Mesendoderm (in vitro differentiated cells): ENCODE results near the gene LRRTM2.

ENCODE experiments used
- DNase-seq: peaks from one replicate; pipeline ENCODE4 v3.0.0; 2013
- H2AK5ac ChIP-seq: 2 replicates; pipeline ENCODE4 v1.6.1; 2013; ENCODE audit warnings: low read length, inconsistent platforms
- H2BK120ac ChIP-seq: 2 replicates; pipeline ENCODE4 v1.6.1; 2013; ENCODE audit warnings: low read depth, mild to moderate bottlenecking, low read length, moderate library complexity, mixed read lengths
- H2BK15ac ChIP-seq: replicated peaks from 2 replicates; pipeline ENCODE4 v1.6.1; 2013; ENCODE audit warnings: low read depth, mild to moderate bottlenecking, moderate library complexity
- H2BK5ac ChIP-seq: 2 replicates; pipeline ENCODE4 v1.6.1; 2013; ENCODE audit warnings: low read length, inconsistent platforms
- H3K18ac ChIP-seq: 2 replicates; pipeline ENCODE4 v1.6.1; 2013; ENCODE audit warnings: mild to moderate bottlenecking, low read length, mixed read lengths
- H3K23ac ChIP-seq: one replicate; pipeline ENCODE4 v1.6.1; 2013; ENCODE audit warnings: low read length
- H3K27ac ChIP-seq: 2 replicates; pipeline ENCODE4 v1.5.1; 2013; ENCODE audit warnings: low read depth, mild to moderate bottlenecking, inconsistent platforms, low read length, moderate library complexity
- H3K27me3 ChIP-seq: 2 replicates; pipeline ENCODE4 v1.6.1; 2013; ENCODE audit warnings: low read length, control low read depth, mild to moderate bottlenecking, inconsistent platforms; ENCODE audit not compliant: insufficient read depth, poor library complexity
- H3K36me3 ChIP-seq: 2 replicates; pipeline ENCODE4 v1.6.1; 2013; ENCODE audit warnings: low read length, inconsistent platforms; ENCODE audit not compliant: control insufficient read depth, insufficient read depth
- H3K4ac ChIP-seq: one replicate; pipeline ENCODE4 v1.6.1; 2013; ENCODE audit warnings: low read depth, mild to moderate bottlenecking, low read length, moderate library complexity
- H3K4me1 ChIP-seq: 2 replicates; pipeline ENCODE4 v1.6.1; 2013; ENCODE audit warnings: low read depth, low read length, inconsistent platforms; ENCODE audit not compliant: control insufficient read depth
- H3K4me2 ChIP-seq: 2 replicates; pipeline ENCODE4 v1.6.1; 2013; ENCODE audit warnings: low read length
- H3K4me3 ChIP-seq: 2 replicates; pipeline ENCODE4 v1.5.1; 2013; ENCODE audit warnings: mild to moderate bottlenecking, low read length
- H3K56ac ChIP-seq: one replicate; pipeline ENCODE4 v1.6.1; 2013; ENCODE audit warnings: low read length
- H3K79me1 ChIP-seq: 2 replicates; pipeline ENCODE4 v1.6.1; 2013; ENCODE audit warnings: low read length, inconsistent platforms
- H3K79me2 ChIP-seq: 2 replicates; pipeline ENCODE4 v1.6.1; 2013; ENCODE audit warnings: mild to moderate bottlenecking, low read length; ENCODE audit not compliant: control insufficient read depth, insufficient read depth
- H3K9ac ChIP-seq: 2 replicates; pipeline ENCODE4 v1.6.1; 2013; ENCODE audit warnings: low read length, inconsistent platforms
- H4K5ac ChIP-seq: one replicate; pipeline ENCODE4 v1.6.1; 2013; ENCODE audit warnings: low read length
- H4K8ac ChIP-seq: one replicate; pipeline ENCODE4 v1.6.1; 2013; ENCODE audit warnings: low read depth, mild to moderate bottlenecking, control low read depth, low read length, moderate library complexity
- WGBS: extraction: QIAGEN DNeasy Blood & Tissue Kit; methylation state at CpG from one replicate; pipeline ENCODE4 v1.1.7; 2013; ENCODE audit warnings: low lambda C conversion rate, missing lambda C conversion rate; ENCODE audit not compliant: insufficient coverage; ENCODE audit errors: extremely low coverage; 5-methylcytosine and 5-hydroxymethylcytosine counted together

The LRRTM2 gene

DNA sequence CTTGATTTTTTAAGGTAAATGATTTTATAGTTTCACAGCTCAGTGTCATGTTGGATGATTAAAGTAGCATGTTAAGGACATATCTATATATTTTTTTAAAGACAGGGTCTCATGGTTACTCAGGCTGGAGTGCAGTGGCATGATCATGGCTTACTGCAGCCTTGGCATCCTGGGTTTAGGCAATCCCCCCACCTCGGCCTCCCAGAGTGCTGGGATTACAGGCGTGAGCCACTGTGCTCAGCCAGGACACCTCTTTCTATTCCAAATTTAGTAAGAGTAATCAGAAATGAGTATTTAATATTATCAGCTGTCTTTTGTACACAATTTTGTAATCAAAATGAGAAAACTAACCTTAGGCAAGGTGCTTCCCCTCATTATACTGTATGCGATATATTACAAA, 38.6 kb upstream of the LRRTM2 start:
- Histone ChIP-seq H3K18ac (no peak overlapping the region), H3K4me1 (no peaks in the 10 kb centered on the region), H4K8ac (no peak overlapping the region), H3K79me2 (no peaks in the 10 kb centered on the region), H3K27me3 (no peaks in the 10 kb centered on the region), H3K27ac (no peak overlapping the region), H2BK15ac (no peak overlapping the region), H2AK5ac (no peak overlapping the region), H3K4me2 (no peak overlapping the region), H3K4ac (no peak overlapping the region), H2BK5ac (no peak overlapping the region), H3K9ac (no peak overlapping the region), H4K5ac (no peak overlapping the region), H3K79me1 (no peaks in the 10 kb centered on the region), H3K4me3 (no peak overlapping the region), H2BK120ac (no peak overlapping the region), H3K23ac (no peak overlapping the region), H3K36me3 (peaks cover 2% of the 10 kb centered on the region), H3K56ac (no peak overlapping the region)
- DNase-seq, result no peak
- WGBS, result no CpG with 5 or more reads among the region's 3 CpGs

DNA sequence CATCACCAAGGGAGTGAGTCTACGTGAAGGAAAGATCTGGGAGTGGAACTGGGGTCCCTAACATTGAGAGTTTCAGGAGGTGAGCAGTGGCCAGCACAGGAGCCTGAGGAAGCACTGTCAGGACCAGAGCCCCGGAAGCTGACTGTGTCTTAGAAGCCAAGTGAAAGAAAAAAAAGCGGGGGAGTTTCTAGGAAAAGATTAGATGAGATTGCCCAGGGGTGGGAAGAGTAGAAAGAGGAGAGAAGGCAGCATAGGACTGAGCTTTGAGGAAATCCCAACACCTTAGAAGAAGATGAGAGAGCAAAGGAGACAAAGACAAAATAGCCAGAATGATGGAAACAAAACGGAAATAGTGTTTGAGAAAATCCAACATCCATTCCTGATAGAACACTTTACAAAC, 37.0 kb upstream of the LRRTM2 start:
- no peak overlapping the region for H2AK5ac ChIP-seq
- no peak overlapping the region for H2BK15ac ChIP-seq
- H3K9ac ChIP-seq, result no peak overlapping the region
- no peak overlapping the region for H3K56ac ChIP-seq
- no peak overlapping the region for H3K18ac ChIP-seq
- H2BK120ac ChIP-seq, result no peak overlapping the region
- no peak overlapping the region for H3K4ac ChIP-seq
- no peaks in the 10 kb centered on the region for H3K4me1 ChIP-seq
- no peak overlapping the region for H3K4me3 ChIP-seq
- H2BK5ac ChIP-seq, result no peak overlapping the region
- H3K79me1 ChIP-seq, result no peaks in the 10 kb centered on the region
- H3K4me2 ChIP-seq, result no peak overlapping the region
- WGBS, result no CpG with 5 or more reads among the region's 4 CpGs
- no peak for DNase-seq
- H3K27me3 ChIP-seq, result no peaks in the 10 kb centered on the region
- no peak overlapping the region for H4K8ac ChIP-seq
- no peak overlapping the region for H3K27ac ChIP-seq
- no peaks in the 10 kb centered on the region for H3K36me3 ChIP-seq
- no peak overlapping the region for H3K23ac ChIP-seq
- H4K5ac ChIP-seq, result no peak overlapping the region
- no peaks in the 10 kb centered on the region for H3K79me2 ChIP-seq

DNA sequence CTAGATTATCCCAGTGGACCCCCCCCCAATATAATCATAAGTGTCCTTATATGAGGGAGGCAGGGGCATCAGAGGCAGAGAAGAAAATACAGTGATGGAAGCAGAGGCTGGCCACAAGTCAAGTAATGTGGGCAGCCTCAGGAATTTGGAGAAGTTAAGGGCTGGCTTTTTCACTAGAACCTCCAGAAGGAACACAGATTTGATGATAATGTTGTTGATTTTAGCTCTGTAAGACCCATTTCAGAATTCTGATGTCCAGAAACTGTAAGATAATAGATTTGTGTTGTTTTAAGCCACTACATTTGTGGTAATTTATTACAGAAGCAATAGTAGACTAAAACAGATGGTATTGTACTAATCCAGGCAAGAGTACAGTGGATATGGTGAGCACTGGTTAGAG, 36.3 kb upstream of the LRRTM2 start:
- H3K27me3 ChIP-seq, result no peaks in the 10 kb centered on the region
- no peak overlapping the region for H4K8ac ChIP-seq
- no peak overlapping the region for H3K23ac ChIP-seq
- no peak overlapping the region for H2BK15ac ChIP-seq
- no peak overlapping the region for H4K5ac ChIP-seq
- no peak overlapping the region for H3K9ac ChIP-seq
- H3K79me1 ChIP-seq, result no peaks in the 10 kb centered on the region
- H2AK5ac ChIP-seq, result no peak overlapping the region
- no peaks in the 10 kb centered on the region for H3K79me2 ChIP-seq
- no peak overlapping the region for H2BK5ac ChIP-seq
- H2BK120ac ChIP-seq, result no peak overlapping the region
- DNase-seq, result no peak
- no peaks in the 10 kb centered on the region for H3K36me3 ChIP-seq
- no peak overlapping the region for H3K18ac ChIP-seq
- H3K27ac ChIP-seq, result no peak overlapping the region
- no peaks in the 10 kb centered on the region for H3K4me1 ChIP-seq
- no peak overlapping the region for H3K56ac ChIP-seq
- no peak overlapping the region for H3K4ac ChIP-seq
- no peak overlapping the region for H3K4me3 ChIP-seq
- no peak overlapping the region for H3K4me2 ChIP-seq

DNA sequence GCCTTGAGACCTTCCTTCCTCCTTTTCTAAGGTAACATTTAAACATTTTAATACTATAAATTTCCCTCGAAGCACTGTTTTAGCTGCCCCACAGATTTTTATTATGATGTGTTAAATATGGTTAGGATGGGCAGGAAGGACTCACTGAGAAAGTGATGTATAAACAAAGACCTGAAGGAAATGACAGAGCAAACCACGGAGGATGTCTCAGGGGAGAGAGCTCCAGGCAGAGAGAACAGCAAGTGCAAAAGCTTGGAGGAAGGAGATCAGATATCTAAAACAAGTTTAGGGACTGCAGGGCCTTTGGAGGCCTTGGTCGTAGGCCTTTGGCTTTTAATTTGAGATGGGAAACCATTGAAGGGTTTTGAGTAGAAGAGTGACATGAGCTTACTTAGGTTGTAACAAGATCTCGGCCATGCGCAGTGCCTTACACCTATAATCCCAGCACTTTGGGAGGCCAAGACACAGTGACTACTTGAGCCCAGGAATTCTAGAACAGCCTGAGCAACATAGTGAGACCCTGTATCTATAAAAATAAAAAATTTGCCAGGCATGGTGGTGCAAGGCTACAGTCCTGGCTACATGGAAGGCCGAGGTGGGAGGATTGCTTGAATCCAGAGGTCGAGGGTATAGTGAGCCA, 35.5 kb upstream of the LRRTM2 start:
- H3K4me2 ChIP-seq, result no peak overlapping the region
- no peaks in the 10 kb centered on the region for H3K36me3 ChIP-seq
- peak; percentile 18 for DNase-seq
- no peak overlapping the region for H4K8ac ChIP-seq
- no peaks in the 10 kb centered on the region for H3K79me1 ChIP-seq
- no peaks in the 10 kb centered on the region for H3K27me3 ChIP-seq
- no peak overlapping the region for H2BK5ac ChIP-seq
- no peak overlapping the region for H2BK120ac ChIP-seq
- H3K4ac ChIP-seq, result no peak overlapping the region
- no peak overlapping the region for H2BK15ac ChIP-seq
- no peaks in the 10 kb centered on the region for H3K79me2 ChIP-seq
- H3K9ac ChIP-seq, result no peak overlapping the region
- no peak overlapping the region for H2AK5ac ChIP-seq
- H3K56ac ChIP-seq, result no peak overlapping the region
- H4K5ac ChIP-seq, result no peak overlapping the region
- H3K23ac ChIP-seq, result no peak overlapping the region
- WGBS, result no CpG with 5 or more reads among the region's 7 CpGs
- no peaks in the 10 kb centered on the region for H3K4me1 ChIP-seq
- H3K18ac ChIP-seq, result no peak overlapping the region
- H3K4me3 ChIP-seq, result no peak overlapping the region
- no peak overlapping the region for H3K27ac ChIP-seq

DNA sequence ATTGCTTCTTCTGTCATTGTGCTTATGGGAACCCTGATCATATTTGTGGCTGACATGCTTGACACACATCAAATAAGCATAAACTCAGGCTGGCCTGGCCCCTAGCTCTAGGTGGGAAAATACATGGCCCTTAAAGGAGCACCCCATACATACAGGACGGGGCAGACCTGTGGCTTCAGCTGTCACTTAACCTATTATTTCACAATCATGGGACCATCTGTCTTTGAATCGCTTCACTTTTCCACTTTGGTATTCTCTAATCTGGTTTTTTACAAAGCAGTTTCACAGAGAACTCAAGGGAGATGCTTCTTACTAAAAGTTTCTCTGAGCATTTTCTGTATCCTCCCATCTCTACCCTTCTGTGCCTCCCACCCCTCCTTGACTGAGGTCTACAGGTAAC, 34.6 kb upstream of the LRRTM2 start:
- Histone ChIP-seq H3K18ac (no peak overlapping the region), H3K56ac (no peak overlapping the region), H2BK120ac (no peak overlapping the region), H2AK5ac (no peak overlapping the region), H4K5ac (no peak overlapping the region), H3K23ac (no peak overlapping the region), H3K27ac (no peak overlapping the region), H3K4me2 (no peak overlapping the region), H2BK15ac (no peak overlapping the region), H4K8ac (no peak overlapping the region), H2BK5ac (no peak overlapping the region), H3K9ac (no peak overlapping the region), H3K4me3 (no peak overlapping the region), H3K79me2 (no peaks in the 10 kb centered on the region), H3K4me1 (no peaks in the 10 kb centered on the region), H3K27me3 (no peaks in the 10 kb centered on the region), H3K79me1 (no peaks in the 10 kb centered on the region), H3K36me3 (peaks cover 2% of the 10 kb centered on the region), H3K4ac (no peak overlapping the region)
- no peak for DNase-seq
- no CpG with 5 or more reads among the region's 2 CpGs for WGBS

DNA sequence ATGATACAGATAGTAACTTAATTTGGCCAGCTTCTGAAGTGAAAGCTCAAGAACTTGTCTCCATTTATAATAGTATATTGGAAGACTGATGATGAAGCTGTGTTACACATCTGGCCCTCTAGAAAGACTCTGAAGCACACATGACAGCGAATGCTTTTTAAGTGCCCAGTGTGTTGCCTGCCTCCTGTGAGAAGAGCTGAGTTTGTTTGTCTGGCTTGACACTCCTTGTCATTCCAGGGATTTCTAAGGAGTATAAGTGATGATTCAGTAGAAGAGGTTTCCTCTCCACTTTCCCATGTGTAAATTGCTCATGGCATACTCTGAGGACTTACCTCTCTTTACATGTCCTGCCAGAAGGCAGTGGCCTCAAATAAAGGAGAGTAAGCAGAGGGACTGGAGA, 30.4 kb upstream of the LRRTM2 start:
- peaks cover 7% of the 10 kb centered on the region for H3K36me3 ChIP-seq
- peak; percentile 77 for DNase-seq
- H4K5ac ChIP-seq, result no peak overlapping the region
- H3K4me2 ChIP-seq, result no peak overlapping the region
- no peak overlapping the region for H3K56ac ChIP-seq
- no peaks in the 10 kb centered on the region for H3K4me1 ChIP-seq
- H3K27me3 ChIP-seq, result no peaks in the 10 kb centered on the region
- H2AK5ac ChIP-seq, result no peak overlapping the region
- H3K4me3 ChIP-seq, result no peak overlapping the region
- no peak overlapping the region for H2BK5ac ChIP-seq
- no peaks in the 10 kb centered on the region for H3K79me2 ChIP-seq
- no CpG with 5 or more reads among the region's 1 CpG for WGBS
- no peak overlapping the region for H3K9ac ChIP-seq
- H3K27ac ChIP-seq, result no peak overlapping the region
- peaks cover 2% of the 10 kb centered on the region for H3K79me1 ChIP-seq
- no peak overlapping the region for H2BK120ac ChIP-seq
- no peak overlapping the region for H4K8ac ChIP-seq
- H3K18ac ChIP-seq, result no peak overlapping the region
- H3K4ac ChIP-seq, result no peak overlapping the region
- no peak overlapping the region for H2BK15ac ChIP-seq
- H3K23ac ChIP-seq, result no peak overlapping the region
